ENCODE data around the gene CCDC172.

CCDC172 gene
- total RNA-seq, result 0 to 0.09 (median 0) reads per million in 3 donors

GRCh38 chr10:116324227-116324950 is at the start of gene CCDC172:
CCDC172 (plus strand) TSS chr10:116324448; CDS start chr10:116325012, 564 bp downstream.
- no peaks in the 10 kb centered on the region for H3K36me3 ChIP-seq (ENCODE audit: control insufficient read depth, insufficient read depth, low read length)
- H3K27me3 ChIP-seq (replicated peaks; ENCODE audit: control insufficient read depth, insufficient read depth, low read length, poor library complexity, severe bottlenecking), result no peaks in the 10 kb centered on the region
- DNase-seq, result no peak
- H3K4me1 ChIP-seq (ENCODE audit: control insufficient read depth, insufficient read depth, low read length, poor library complexity, severe bottlenecking), result no peaks in the 10 kb centered on the region
- no peak within 1 kb of the TSS for H3K4me3 ChIP-seq (ENCODE audit: insufficient read depth, low read depth, low read length, poor library complexity, severe bottlenecking)
- H3K9me3 ChIP-seq (ENCODE audit: control insufficient read depth, low read length), result no peaks in the 10 kb centered on the region
- H3K27ac ChIP-seq (ENCODE audit: insufficient read depth, low read length, poor library complexity, severe bottlenecking), result no peak within 1 kb of the TSS

- DNase-seq, result no peak
- Histone ChIP-seq H3K4me1 (ENCODE audit: control insufficient read depth, insufficient read depth, low read length, poor library complexity, severe bottlenecking) (no peaks in the 10 kb centered on the region), H3K36me3 (ENCODE audit: control insufficient read depth, insufficient read depth, low read length) (no peaks in the 10 kb centered on the region), H3K27me3 (replicated peaks; ENCODE audit: control insufficient read depth, insufficient read depth, low read length, poor library complexity, severe bottlenecking) (peaks cover 3% of the 10 kb centered on the region), H3K9me3 (ENCODE audit: control insufficient read depth, low read length) (no peaks in the 10 kb centered on the region), H3K4me3 (ENCODE audit: insufficient read depth, low read depth, low read length, poor library complexity, severe bottlenecking) (no peak overlapping the region), H3K27ac (ENCODE audit: insufficient read depth, low read length, poor library complexity, severe bottlenecking) (no peak overlapping the region)
These were observed 47.3 kb upstream of the CCDC172 start for GRCh38 chr10:116276981-116277380.

- no peak for DNase-seq
- H3K36me3 ChIP-seq (ENCODE audit: control insufficient read depth, insufficient read depth, low read length), result no peaks in the 10 kb centered on the region
- no peak overlapping the region for H3K27ac ChIP-seq (ENCODE audit: insufficient read depth, low read length, poor library complexity, severe bottlenecking)
- peaks cover 3% of the 10 kb centered on the region for H3K27me3 ChIP-seq (replicated peaks; ENCODE audit: control insufficient read depth, insufficient read depth, low read length, poor library complexity, severe bottlenecking)
- no peak overlapping the region for H3K4me3 ChIP-seq (ENCODE audit: insufficient read depth, low read depth, low read length, poor library complexity, severe bottlenecking)
- no peaks in the 10 kb centered on the region for H3K4me1 ChIP-seq (ENCODE audit: control insufficient read depth, insufficient read depth, low read length, poor library complexity, severe bottlenecking)
- H3K9me3 ChIP-seq (ENCODE audit: control insufficient read depth, low read length), result no peaks in the 10 kb centered on the region
These were observed 45.4 kb upstream of the CCDC172 start for GRCh38 chr10:116278846-116279245.

GRCh38 chr10:116281775-116282174 is 42.5 kb upstream of the CCDC172 start:
- Histone ChIP-seq H3K9me3 (ENCODE audit: control insufficient read depth, low read length) (no peaks in the 10 kb centered on the region), H3K36me3 (ENCODE audit: control insufficient read depth, insufficient read depth, low read length) (no peaks in the 10 kb centered on the region), H3K4me3 (ENCODE audit: insufficient read depth, low read depth, low read length, poor library complexity, severe bottlenecking) (no peak overlapping the region), H3K4me1 (ENCODE audit: control insufficient read depth, insufficient read depth, low read length, poor library complexity, severe bottlenecking) (no peaks in the 10 kb centered on the region), H3K27ac (ENCODE audit: insufficient read depth, low read length, poor library complexity, severe bottlenecking) (no peak overlapping the region), H3K27me3 (replicated peaks; ENCODE audit: control insufficient read depth, insufficient read depth, low read length, poor library complexity, severe bottlenecking) (no peaks in the 10 kb centered on the region)
- DNase-seq, result no peak

GRCh38 chr10:116286626-116287200 is 37.5 kb upstream of the CCDC172 start:
- Histone ChIP-seq H3K36me3 (ENCODE audit: control insufficient read depth, insufficient read depth, low read length) (no peaks in the 10 kb centered on the region), H3K4me3 (ENCODE audit: insufficient read depth, low read depth, low read length, poor library complexity, severe bottlenecking) (no peak overlapping the region), H3K27me3 (replicated peaks; ENCODE audit: control insufficient read depth, insufficient read depth, low read length, poor library complexity, severe bottlenecking) (no peaks in the 10 kb centered on the region), H3K27ac (ENCODE audit: insufficient read depth, low read length, poor library complexity, severe bottlenecking) (no peak overlapping the region), H3K9me3 (ENCODE audit: control insufficient read depth, low read length) (no peaks in the 10 kb centered on the region), H3K4me1 (ENCODE audit: control insufficient read depth, insufficient read depth, low read length, poor library complexity, severe bottlenecking) (no peaks in the 10 kb centered on the region)
- DNase-seq, result no peak

- H3K4me1 ChIP-seq (ENCODE audit: control insufficient read depth, insufficient read depth, low read length, poor library complexity, severe bottlenecking), result no peaks in the 10 kb centered on the region
- no peaks in the 10 kb centered on the region for H3K9me3 ChIP-seq (ENCODE audit: control insufficient read depth, low read length)
- H3K4me3 ChIP-seq (ENCODE audit: insufficient read depth, low read depth, low read length, poor library complexity, severe bottlenecking), result no peak overlapping the region
- H3K27ac ChIP-seq (ENCODE audit: insufficient read depth, low read length, poor library complexity, severe bottlenecking), result no peak overlapping the region
- no peak for DNase-seq
- no peaks in the 10 kb centered on the region for H3K36me3 ChIP-seq (ENCODE audit: control insufficient read depth, insufficient read depth, low read length)
- no peaks in the 10 kb centered on the region for H3K27me3 ChIP-seq (replicated peaks; ENCODE audit: control insufficient read depth, insufficient read depth, low read length, poor library complexity, severe bottlenecking)
These were observed 36.2 kb upstream of the CCDC172 start for GRCh38 chr10:116287906-116288501.

GRCh38 chr10:116289652-116290051 is 34.6 kb upstream of the CCDC172 start:
- Histone ChIP-seq H3K27ac (ENCODE audit: insufficient read depth, low read length, poor library complexity, severe bottlenecking) (no peak overlapping the region), H3K9me3 (ENCODE audit: control insufficient read depth, low read length) (no peaks in the 10 kb centered on the region), H3K27me3 (replicated peaks; ENCODE audit: control insufficient read depth, insufficient read depth, low read length, poor library complexity, severe bottlenecking) (no peaks in the 10 kb centered on the region), H3K4me1 (ENCODE audit: control insufficient read depth, insufficient read depth, low read length, poor library complexity, severe bottlenecking) (no peaks in the 10 kb centered on the region), H3K4me3 (ENCODE audit: insufficient read depth, low read depth, low read length, poor library complexity, severe bottlenecking) (no peak overlapping the region), H3K36me3 (ENCODE audit: control insufficient read depth, insufficient read depth, low read length) (no peaks in the 10 kb centered on the region)
- no peak for DNase-seq

GRCh38 chr10:116292493-116292892 is 31.8 kb upstream of the CCDC172 start:
- Histone ChIP-seq H3K27me3 (replicated peaks; ENCODE audit: control insufficient read depth, insufficient read depth, low read length, poor library complexity, severe bottlenecking) (no peaks in the 10 kb centered on the region), H3K27ac (ENCODE audit: insufficient read depth, low read length, poor library complexity, severe bottlenecking) (no peak overlapping the region), H3K4me3 (ENCODE audit: insufficient read depth, low read depth, low read length, poor library complexity, severe bottlenecking) (no peak overlapping the region), H3K36me3 (ENCODE audit: control insufficient read depth, insufficient read depth, low read length) (no peaks in the 10 kb centered on the region), H3K9me3 (ENCODE audit: control insufficient read depth, low read length) (no peaks in the 10 kb centered on the region), H3K4me1 (ENCODE audit: control insufficient read depth, insufficient read depth, low read length, poor library complexity, severe bottlenecking) (no peaks in the 10 kb centered on the region)
- DNase-seq, result no peak

- Histone ChIP-seq H3K4me1 (ENCODE audit: control insufficient read depth, insufficient read depth, low read length, poor library complexity, severe bottlenecking) (no peaks in the 10 kb centered on the region), H3K27ac (ENCODE audit: insufficient read depth, low read length, poor library complexity, severe bottlenecking) (no peak overlapping the region), H3K36me3 (ENCODE audit: control insufficient read depth, insufficient read depth, low read length) (no peaks in the 10 kb centered on the region)
These were observed 27.9 kb upstream of the CCDC172 start for GRCh38 chr10:116296291-116296721.

GRCh38 chr10:116298586-116298985 is 25.7 kb upstream of the CCDC172 start:
- no peak overlapping the region for H3K4me3 ChIP-seq (ENCODE audit: insufficient read depth, low read depth, low read length, poor library complexity, severe bottlenecking)
- no peaks in the 10 kb centered on the region for H3K36me3 ChIP-seq (ENCODE audit: control insufficient read depth, insufficient read depth, low read length)
- H3K4me1 ChIP-seq (ENCODE audit: control insufficient read depth, insufficient read depth, low read length, poor library complexity, severe bottlenecking), result no peaks in the 10 kb centered on the region
- no peaks in the 10 kb centered on the region for H3K9me3 ChIP-seq (ENCODE audit: control insufficient read depth, low read length)
- no peaks in the 10 kb centered on the region for H3K27me3 ChIP-seq (replicated peaks; ENCODE audit: control insufficient read depth, insufficient read depth, low read length, poor library complexity, severe bottlenecking)
- no peak for DNase-seq
- no peak overlapping the region for H3K27ac ChIP-seq (ENCODE audit: insufficient read depth, low read length, poor library complexity, severe bottlenecking)

More at GRCh38 chr10:116296291-116296721, 27.9 kb upstream of the CCDC172 start:
- Histone ChIP-seq H3K9me3 (ENCODE audit: control insufficient read depth, low read length) (no peaks in the 10 kb centered on the region), H3K4me3 (ENCODE audit: insufficient read depth, low read depth, low read length, poor library complexity, severe bottlenecking) (no peak overlapping the region), H3K27me3 (replicated peaks; ENCODE audit: control insufficient read depth, insufficient read depth, low read length, poor library complexity, severe bottlenecking) (no peaks in the 10 kb centered on the region)
- no peak for DNase-seq

Measured in effector memory CD4-positive, alpha-beta T cell (primary cell).